Stomach (tissue), 9 donors: Measurements from ENCODE around the gene NOC4L. TPM values are rescaled to one million over a fixed set of nuclear protein-coding genes. Genes with fewer than 3 reads are reported as not detected.

ENCODE experiments used
- DNase-seq, 2 donors: peaks; one replicate each; pipeline versions ENCODE4 v3.0.0 to v3.0.0-alpha.2; 2013 to 2019
- H3K27ac ChIP-seq, 5 donors: fragments of 200-600 bp in 4 of 5; sonication (generic) in 4 of 5; one replicate each; pipeline ENCODE4 v1.5.1; 2013 to 2019; ENCODE audit warnings: mild to moderate bottlenecking in 1 of 5, moderate library complexity in 1 of 5
- H3K27me3 ChIP-seq, 3 donors: fragments of 200-600 bp; sonication (generic); one replicate each; pipeline ENCODE4 v1.5.1; 2017 to 2019; ENCODE audit warnings: mixed run types in 1 of 3
- H3K36me3 ChIP-seq, 4 donors: fragments of 200-600 bp; sonication (generic); 1 replicate in 3 of 4; 2 replicates in 1 of 4; pipeline ENCODE4 v1.5.1; 2016 to 2019
- H3K4me1 ChIP-seq, 4 donors: fragments of 200-600 bp; sonication (generic); one replicate each; pipeline ENCODE4 v1.5.1; 2016 to 2019
- H3K4me3 ChIP-seq, 4 donors: fragments of 200-600 bp; sonication (generic) in 3 of 4; one replicate each; pipeline ENCODE4 v1.5.1; 2016 to 2019; ENCODE audit warnings: mild to moderate bottlenecking in 1 of 4
- H3K9me3 ChIP-seq, 4 donors: fragments of 200-600 bp; sonication (generic); one replicate each; pipeline ENCODE4 v1.5.1; 2016 to 2019
- EP300 ChIP-seq: sonication (generic); formaldehyde crosslinking; IDR thresholded peaks from one replicate; pipeline ENCODE4 v1.6.1; 2017; ENCODE audit warnings: antibody characterized with exemption
- POLR2A ChIP-seq, 4 donors: fragments of 450-650 bp; IDR thresholded peaks; one replicate each; pipeline ENCODE4 v1.6.1; 2016; ENCODE audit warnings: antibody characterized with exemption in 4 of 4, control low read depth in 2 of 4, mild to moderate bottlenecking in 1 of 4, moderate library complexity in 1 of 4
- POLR2AphosphoS5 ChIP-seq, 3 donors: sonication (generic); formaldehyde crosslinking; IDR thresholded peaks; one replicate each; pipeline ENCODE4 v1.6.1; 2016; ENCODE audit warnings: antibody characterized with exemption in 3 of 3
- WGBS, 5 donors: extraction: QIAGEN DNeasy Blood & Tissue Kit in 3 of 5; methylation state at CpG; one replicate each; pipeline versions ENCODE4 v1.1.5 to v1.1.7; 2013 to 2018; 5-methylcytosine and 5-hydroxymethylcytosine counted together
- intact Hi-C: fragments of 100-400 bp; cut with DNase I; formaldehyde crosslinking; loops from one replicate; pipeline ENCODE4 v1.15.1; 2023; ENCODE audit warnings: low total_unique reads
- polyA plus RNA-seq, 3 donors: library from polyadenylated mRNA; stranded (reverse); fragments of 200-250 nt; gene quantifications; one replicate each; pipeline ENCODE4 v1.2.3, GENCODE V29; 2013
- total RNA-seq, 5 donors: library from RNA; depleted of rRNA; stranded (reverse); fragments of >200 nt; gene quantifications; one replicate each; pipeline versions ENCODE4 v1.1.0 to v1.2.3, GENCODE V29; 2014 to 2016
- TF ChIP-seq, protein P1 (sequence below), 7 experiments: fragments of 450-650 bp in 4 of 7; fragments of 200-600 bp in 3 of 7; sonication (generic) in 3 of 7; IDR thresholded peaks; one replicate each; pipeline ENCODE4 v1.5.1; 2016 to 2019; ENCODE audit warnings: antibody characterized with exemption in 7 of 7, control low read depth in 2 of 7, mild to moderate bottlenecking in 1 of 7
- donor health status: healthy with polysubstance abuse.
- donor health status: Bipolar disorder and iron deficiency.
- donor health status: healthy.

NOC4L gene
- total and polyA plus RNA-seq, 8 donors = 2.2 to 63.6 (median 28.6) TPM

DNA sequence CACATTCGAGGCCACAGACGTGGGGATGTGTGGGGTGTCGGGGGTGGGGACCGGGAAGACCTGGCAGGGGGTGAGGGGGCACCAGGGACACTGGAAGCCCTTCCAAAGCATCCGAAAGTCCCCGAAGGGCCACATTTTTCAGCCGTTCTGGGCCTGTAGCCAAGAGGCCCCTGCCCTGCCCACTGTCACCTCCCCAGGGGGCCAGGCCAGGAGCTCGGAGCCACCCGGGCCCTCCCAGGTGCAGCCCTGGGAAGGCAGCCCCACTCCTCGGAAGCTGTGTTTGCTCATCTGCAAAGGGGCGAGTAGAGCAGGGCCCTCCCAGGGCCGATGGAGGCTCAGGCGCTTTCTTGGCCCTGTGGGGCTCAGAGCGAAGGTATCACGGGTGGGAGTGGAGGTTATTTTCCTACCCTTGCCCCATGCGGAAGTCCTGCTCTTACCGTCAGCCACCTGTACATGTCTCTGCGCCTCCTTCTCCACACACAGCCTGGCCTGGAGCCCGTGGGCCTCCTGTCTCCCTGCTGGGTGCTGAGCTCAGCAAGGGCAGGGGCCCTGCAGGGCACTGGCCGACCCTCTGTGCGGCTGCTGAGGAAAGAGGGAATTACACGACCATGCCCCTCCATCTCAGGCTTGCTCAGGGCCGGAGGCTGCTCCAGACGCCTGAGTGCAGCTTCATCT is 27.2 kb downstream of the NOC4L start:
- Histone ChIP-seq H3K4me3 (no peak overlapping the region), H3K4me1 (peaks cover 0 to 24% (median 16%) of the 10 kb centered on the region in 4 donors), H3K9me3 (no peaks in the 10 kb centered on the region), H3K27me3 (peaks cover 0 to 95% (median 59%) of the 10 kb centered on the region in 3 donors), H3K36me3 (no peaks in the 10 kb centered on the region), H3K27ac (no peak overlapping the region)
- TF ChIP-seq POLR2A (IDR thresholded peaks at IDR 0.05) (no peak), POLR2AphosphoS5 (IDR thresholded peaks at IDR 0.05) (no peak), EP300 (no peak)
- TF ChIP-seq, protein P1, sequence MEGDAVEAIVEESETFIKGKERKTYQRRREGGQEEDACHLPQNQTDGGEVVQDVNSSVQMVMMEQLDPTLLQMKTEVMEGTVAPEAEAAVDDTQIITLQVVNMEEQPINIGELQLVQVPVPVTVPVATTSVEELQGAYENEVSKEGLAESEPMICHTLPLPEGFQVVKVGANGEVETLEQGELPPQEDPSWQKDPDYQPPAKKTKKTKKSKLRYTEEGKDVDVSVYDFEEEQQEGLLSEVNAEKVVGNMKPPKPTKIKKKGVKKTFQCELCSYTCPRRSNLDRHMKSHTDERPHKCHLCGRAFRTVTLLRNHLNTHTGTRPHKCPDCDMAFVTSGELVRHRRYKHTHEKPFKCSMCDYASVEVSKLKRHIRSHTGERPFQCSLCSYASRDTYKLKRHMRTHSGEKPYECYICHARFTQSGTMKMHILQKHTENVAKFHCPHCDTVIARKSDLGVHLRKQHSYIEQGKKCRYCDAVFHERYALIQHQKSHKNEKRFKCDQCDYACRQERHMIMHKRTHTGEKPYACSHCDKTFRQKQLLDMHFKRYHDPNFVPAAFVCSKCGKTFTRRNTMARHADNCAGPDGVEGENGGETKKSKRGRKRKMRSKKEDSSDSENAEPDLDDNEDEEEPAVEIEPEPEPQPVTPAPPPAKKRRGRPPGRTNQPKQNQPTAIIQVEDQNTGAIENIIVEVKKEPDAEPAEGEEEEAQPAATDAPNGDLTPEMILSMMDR (IDR thresholded peaks at IDR 0.05) = no peak
- intact Hi-C loops = no loop called here
- WGBS, 5 donors = 47 to 70% (median 56%) methylated on average over 21 to 24 of the region's 24 CpGs
- no peak for DNase-seq

DNA sequence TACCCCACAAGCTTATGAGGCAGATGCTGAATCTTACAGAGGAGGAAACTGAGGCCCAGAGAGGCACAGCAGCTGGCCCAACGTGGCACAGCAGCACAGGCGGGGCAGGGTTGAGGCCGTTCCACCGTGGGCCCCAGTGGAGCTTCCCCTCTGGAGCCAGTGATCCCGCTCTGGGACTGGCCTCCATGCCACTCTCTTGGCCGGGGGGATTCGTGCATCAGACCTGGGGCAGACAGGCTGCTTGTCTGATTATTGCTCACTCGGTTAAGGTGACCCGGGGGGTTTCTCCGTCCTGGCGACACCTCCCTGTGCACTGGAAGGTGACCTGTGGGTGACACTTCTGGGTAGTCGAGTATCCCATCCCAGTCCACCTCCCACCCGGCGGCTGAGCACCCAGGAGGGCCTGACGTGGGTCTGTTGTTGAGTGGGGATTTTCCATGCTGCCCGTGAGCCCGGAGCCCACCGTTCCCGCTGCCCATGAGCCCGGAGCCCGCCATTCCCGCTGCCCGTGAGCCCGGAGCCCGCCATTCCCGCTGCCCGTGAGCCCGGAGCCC is 27.8 kb downstream of the NOC4L start:
- peaks cover 0 to 24% (median 16%) of the 10 kb centered on the region in 4 donors for H3K4me1 ChIP-seq
- TF ChIP-seq, protein P1 (IDR thresholded peaks at IDR 0.05) = no peak
- TF ChIP-seq EP300 = no peak
- TF ChIP-seq POLR2A (IDR thresholded peaks at IDR 0.05) = no peak
- no peak for TF ChIP-seq POLR2AphosphoS5 (IDR thresholded peaks at IDR 0.05)
- H3K27ac ChIP-seq = no peak overlapping the region
- peaks cover 0 to 100% (median 63%) of the 10 kb centered on the region in 3 donors for H3K27me3 ChIP-seq
- no peak overlapping the region for H3K4me3 ChIP-seq
- H3K36me3 ChIP-seq = no peaks in the 10 kb centered on the region
- H3K9me3 ChIP-seq = no peaks in the 10 kb centered on the region
- 78 to 85% (median 85%) methylated on average over 20 to 28 of the region's 28 CpGs for WGBS, 5 donors
- intact Hi-C loops = no loop called here
- DNase-seq = no peak

DNA sequence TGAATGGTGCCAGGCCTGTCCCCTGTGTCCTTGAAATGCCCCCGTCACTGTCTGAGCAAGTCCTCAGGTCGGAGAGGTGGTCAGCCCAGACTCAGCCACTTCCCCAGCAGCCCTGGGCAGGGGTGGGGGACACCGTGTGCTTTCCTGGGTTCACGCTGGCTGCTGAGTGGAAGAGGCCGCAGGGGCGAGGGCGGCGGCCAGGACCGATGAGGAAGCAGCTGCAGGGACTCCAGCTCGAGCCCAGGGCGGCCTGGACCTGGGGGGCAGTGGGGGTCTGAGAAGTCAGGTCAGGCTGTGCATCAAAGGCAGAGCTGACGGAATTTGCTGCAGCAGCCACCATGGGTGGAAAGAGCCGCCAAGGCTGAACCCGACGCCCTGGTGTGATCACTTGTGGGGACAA is 28.4 kb downstream of the NOC4L start:
- WGBS, 5 donors = 58 to 79% (median 69%) methylated on average over 15 of the region's 15 CpGs

DNA sequence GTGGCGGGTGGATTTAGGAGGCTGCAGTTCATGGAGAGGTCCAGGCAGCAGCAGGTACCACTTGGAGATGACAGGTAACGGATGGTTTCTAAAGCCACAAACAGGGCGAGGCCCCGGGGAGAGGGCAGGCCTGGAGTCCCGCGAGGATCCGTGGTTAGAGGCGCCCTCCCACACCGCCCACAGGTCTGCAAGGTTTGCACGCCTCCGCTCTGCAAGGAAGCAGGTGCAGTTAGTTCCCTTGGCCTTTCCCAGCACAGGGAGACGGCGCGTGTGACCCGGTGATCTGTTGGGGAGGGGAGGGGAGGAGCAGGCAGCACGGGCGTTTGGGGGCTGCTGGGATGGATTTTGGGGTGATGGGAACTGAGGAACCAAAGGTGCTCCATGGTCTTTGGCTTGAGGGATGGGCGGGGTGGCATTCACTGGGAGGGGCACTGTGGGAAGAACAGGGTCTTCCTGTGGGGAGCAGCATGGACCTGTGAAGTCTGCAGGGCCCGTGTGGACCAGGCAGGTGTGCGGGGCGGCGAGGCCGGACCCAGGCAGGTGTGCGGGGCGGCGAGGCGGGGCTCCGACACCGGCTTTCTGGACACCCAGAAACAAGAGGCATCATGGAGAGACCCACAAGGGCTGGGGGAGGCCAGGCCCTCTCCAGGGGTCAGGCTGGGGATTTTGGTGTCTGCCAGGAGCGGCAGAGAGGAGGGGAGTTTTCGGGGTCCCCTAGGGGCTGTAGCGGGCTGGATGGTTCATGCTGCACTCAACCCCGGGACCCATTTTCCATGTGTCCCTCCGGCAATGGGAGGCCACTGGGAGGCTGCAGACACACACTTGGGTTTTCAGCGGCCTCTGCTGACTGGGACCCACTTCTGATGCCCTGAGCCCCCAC is 29.1 kb downstream of the NOC4L start:
- Histone ChIP-seq H3K36me3 (no peaks in the 10 kb centered on the region), H3K27me3 (peaks cover 0 to 97% (median 62%) of the 10 kb centered on the region in 3 donors), H3K4me3 (no peak overlapping the region), H3K27ac (no peak overlapping the region), H3K4me1 (peaks cover 0 to 27% (median 17%) of the 10 kb centered on the region in 4 donors), H3K9me3 (no peaks in the 10 kb centered on the region)
- 58 to 68% (median 61%) methylated on average over 31 to 35 of the region's 35 CpGs for WGBS, 5 donors
- DNase-seq = no peak
- TF ChIP-seq EP300 (no peak), POLR2A (IDR thresholded peaks at IDR 0.05) (no peak), POLR2AphosphoS5 (IDR thresholded peaks at IDR 0.05) (no peak)
- TF ChIP-seq, protein P1 (IDR thresholded peaks at IDR 0.05) = no peak
- intact Hi-C loops = no loop called here

More for the DNA sequence above, 28.4 kb downstream of the NOC4L start:
- H3K4me1 ChIP-seq = peaks cover 0 to 24% (median 16%) of the 10 kb centered on the region in 4 donors
- H3K4me3 ChIP-seq = no peak overlapping the region
- TF ChIP-seq, protein P1 (IDR thresholded peaks at IDR 0.05) = no peak
- TF ChIP-seq EP300 (no peak), POLR2A (IDR thresholded peaks at IDR 0.05) (no peak), POLR2AphosphoS5 (IDR thresholded peaks at IDR 0.05) (no peak)
- no peak overlapping the region for H3K27ac ChIP-seq
- no peak for DNase-seq
- no peaks in the 10 kb centered on the region for H3K36me3 ChIP-seq
- no peaks in the 10 kb centered on the region for H3K9me3 ChIP-seq
- intact Hi-C loops = no loop called here
- H3K27me3 ChIP-seq = peaks cover 0 to 99% (median 63%) of the 10 kb centered on the region in 3 donors
